H1 (cell line): ENCODE measurements around the gene GRP. TPM values are rescaled to one million over a fixed set of nuclear protein-coding genes. Genes with fewer than 3 reads are reported as not detected.

Source experiments
- CTCF ChIA-PET: fragments of 300-600 bp; sonication (Branson Sonifier 250); formaldehyde crosslinking; loops from one replicate; lab custom pipeline; 2021; ENCODE audit not compliant: partially characterized antibody; lab: Charles Lee
- POLR2A ChIA-PET: fragments of 300-600 bp; sonication (Branson Sonifier 250); formaldehyde crosslinking; loops from one replicate; lab custom pipeline; 2021; ENCODE audit warnings: inconsistent platforms; ENCODE audit not compliant: partially characterized antibody; lab: Charles Lee
- DNase-seq, 2 experiments: peaks; one replicate each; pipeline versions ENCODE4 v3.0.0 to v3.0.0-alpha.2; 2010 to 2022; ENCODE audit warnings: low spot score in 2 of 2, low read depth in 1 of 2, mixed read lengths in 1 of 2
- FAIRE-seq: peaks from 2 replicates; lab custom pipeline; 2011; peaks lifted over from hg19 to GRCh38; lab: Jason Lieb, UNC
- H2AFZ ChIP-seq: 2 replicates; pipeline ENCODE4 v1.8.1; 2012; ENCODE audit warnings: low read length, inconsistent platforms
- H2AK5ac ChIP-seq: 2 replicates; pipeline ENCODE4 v1.6.1; 2013; ENCODE audit warnings: low read depth, low read length
- H2BK120ac ChIP-seq: replicated peaks from 2 replicates; pipeline ENCODE3; 2013; ENCODE audit warnings: low read depth, low read length, inconsistent platforms
- H2BK12ac ChIP-seq: 2 replicates; pipeline ENCODE4 v1.6.1; 2013; ENCODE audit warnings: low read depth, low read length
- H2BK15ac ChIP-seq: 2 replicates; pipeline ENCODE4 v1.6.1; 2013; ENCODE audit warnings: low read length
- H2BK20ac ChIP-seq: 2 replicates; pipeline ENCODE4 v1.6.1; 2013; ENCODE audit warnings: low read length
- H2BK5ac ChIP-seq: 2 replicates; pipeline ENCODE4 v1.6.1; 2013; ENCODE audit warnings: low read depth, low read length
- H3K14ac ChIP-seq: 2 replicates; pipeline ENCODE4 v1.6.1; 2013; ENCODE audit warnings: inconsistent platforms; ENCODE audit not compliant: insufficient read length
- H3K18ac ChIP-seq: 2 replicates; pipeline ENCODE4 v1.6.1; 2013; ENCODE audit warnings: low read length; ENCODE audit errors: extremely low read depth
- H3K23ac ChIP-seq: 2 replicates; pipeline ENCODE4 v1.6.1; 2013; ENCODE audit warnings: inconsistent platforms; ENCODE audit not compliant: insufficient read length
- H3K23me2 ChIP-seq: 2 replicates; pipeline ENCODE4 v1.6.1; 2013; ENCODE audit warnings: low read depth, low read length
- H3K27ac ChIP-seq: 2 replicates; pipeline ENCODE4 v1.6.1; 2011; ENCODE audit warnings: low read depth, low read length, inconsistent platforms
- H3K27me3 ChIP-seq, 4 experiments: replicated peaks in 1 of 4; 1 replicate in 1 of 4; 2 replicates in 3 of 4; pipeline versions ENCODE4 v1.6.1 to v1.8.1; 2011 to 2013; ENCODE audit warnings: low read length in 3 of 4, mild to moderate bottlenecking in 3 of 4, inconsistent platforms in 2 of 4, mixed read lengths in 2 of 4, moderate library complexity in 1 of 4; ENCODE audit not compliant: control insufficient read depth in 3 of 4, insufficient read depth in 3 of 4; ENCODE audit errors: extremely low read depth in 1 of 4
- H3K36me3 ChIP-seq, 4 experiments: 2 replicates each; pipeline versions ENCODE4 v1.6.1 to v1.8.1; 2011 to 2013; ENCODE audit warnings: mild to moderate bottlenecking in 4 of 4, low read length in 3 of 4, moderate library complexity in 2 of 4, control low read depth in 1 of 4, inconsistent platforms in 1 of 4; ENCODE audit not compliant: insufficient read depth in 4 of 4, control insufficient read depth in 2 of 4
- H3K4ac ChIP-seq: replicated peaks from 2 replicates; pipeline ENCODE3; 2013; ENCODE audit warnings: low read length, low read depth, mixed read lengths, inconsistent platforms; ENCODE audit not compliant: insufficient read length
- H3K4me1 ChIP-seq, 4 experiments: replicated peaks in 1 of 4; 1 replicate in 1 of 4; 2 replicates in 3 of 4; pipeline versions ENCODE4 v1.6.1 to v1.8.1; 2011 to 2013; ENCODE audit warnings: low read length in 3 of 4, inconsistent platforms in 2 of 4, mixed read lengths in 1 of 4; ENCODE audit not compliant: insufficient read depth in 4 of 4, control insufficient read depth in 3 of 4
- H3K4me2 ChIP-seq, 2 experiments: 2 replicates each; pipeline versions ENCODE4 v1.6.1 to v1.8.1; 2011 to 2013; ENCODE audit warnings: low read depth in 2 of 2, low read length in 2 of 2, control low read depth in 1 of 2, inconsistent platforms in 1 of 2, mild to moderate bottlenecking in 1 of 2; ENCODE audit not compliant: insufficient read depth in 1 of 2
- H3K4me3 ChIP-seq, 4 experiments: fragments of 200-600, 300-600 bp in 1 of 4; sonication (generic), shearing (Covaris generic), sonication (Bioruptor Twin) in 1 of 4; 2 replicates each; pipeline versions ENCODE4 v1.5.1 to v1.8.1; 2011 to 2016; ENCODE audit warnings: low read length in 4 of 4, low read depth in 3 of 4, control low read depth in 2 of 4, inconsistent platforms in 2 of 4, mild to moderate bottlenecking in 2 of 4, mixed read lengths in 1 of 4, moderate library complexity in 1 of 4; ENCODE audit not compliant: insufficient read depth in 2 of 4; ENCODE audit errors: extremely low read depth in 1 of 4
- H3K56ac ChIP-seq: replicated peaks from 2 replicates; pipeline ENCODE3; 2013; ENCODE audit warnings: low read depth, mild to moderate bottlenecking, mixed read lengths, low read length, inconsistent platforms; ENCODE audit not compliant: insufficient read length
- H3K79me1 ChIP-seq: 2 replicates; pipeline ENCODE4 v1.6.1; 2013; ENCODE audit warnings: low read depth, low read length, control low read depth
- H3K79me2 ChIP-seq, 2 experiments: 2 replicates each; pipeline versions ENCODE4 v1.6.1 to v1.8.1; 2012 to 2013; ENCODE audit warnings: low read length in 2 of 2, mild to moderate bottlenecking in 2 of 2, inconsistent platforms in 1 of 2; ENCODE audit not compliant: insufficient read depth in 2 of 2, control insufficient read depth in 1 of 2
- H3K9ac ChIP-seq, 4 experiments: replicated peaks in 1 of 4; 1 replicate in 1 of 4; 2 replicates in 3 of 4; pipeline versions ENCODE4 v1.6.1 to v1.8.1; 2011 to 2013; ENCODE audit warnings: low read depth in 3 of 4, low read length in 3 of 4, control low read depth in 2 of 4, mild to moderate bottlenecking in 2 of 4, moderate library complexity in 2 of 4, inconsistent platforms in 1 of 4; ENCODE audit errors: extremely low read depth in 1 of 4
- H3K9me3 ChIP-seq, 2 experiments: 2 replicates each; pipeline versions ENCODE4 v1.6.1 to v1.8.1; 2012 to 2013; ENCODE audit warnings: mild to moderate bottlenecking in 2 of 2, moderate library complexity in 2 of 2, control low read depth in 1 of 2, inconsistent platforms in 1 of 2, low read depth in 1 of 2, low read length in 1 of 2, mixed read lengths in 1 of 2; ENCODE audit not compliant: insufficient read depth in 2 of 2
- H4K20me1 ChIP-seq, 2 experiments: replicated peaks in 1 of 2; 2 replicates each; pipeline versions ENCODE3 to v1.8.1; 2011 to 2013; ENCODE audit warnings: inconsistent platforms in 2 of 2, low read length in 2 of 2, mild to moderate bottlenecking in 1 of 2; ENCODE audit not compliant: insufficient read depth in 2 of 2, control insufficient read depth in 1 of 2
- H4K5ac ChIP-seq: 2 replicates; pipeline ENCODE4 v1.6.1; 2013; ENCODE audit warnings: low read length, low read depth, mixed read lengths, inconsistent platforms; ENCODE audit not compliant: insufficient read length
- H4K8ac ChIP-seq: 2 replicates; pipeline ENCODE4 v1.8.0; 2013; ENCODE audit warnings: mild to moderate bottlenecking, moderate library complexity, low read length, inconsistent platforms; ENCODE audit not compliant: insufficient read depth; ENCODE audit errors: extremely low read depth
- H4K91ac ChIP-seq: replicated peaks from 2 replicates; pipeline ENCODE3; 2013; ENCODE audit warnings: low read length, mixed read lengths, inconsistent platforms; ENCODE audit not compliant: insufficient read length
- CHD1 ChIP-seq: IDR thresholded peaks from 2 replicates; pipeline ENCODE4 v1.6.1; 2012; ENCODE audit warnings: low read depth, low read length, improper control_type of control experiment
- EGR1 ChIP-seq: IDR thresholded peaks from 2 replicates; pipeline ENCODE4 v1.6.1; 2011; ENCODE audit warnings: low read depth, low read length, borderline replicate concordance
- WGBS, 2 experiments: shearing (Covaris generic) in 1 of 2; methylation state at CpG; one replicate each; pipeline versions ENCODE4 v1.1.6 to v1.1.7; 2013 to 2015; ENCODE audit warnings: low lambda C conversion rate in 2 of 2, mixed read lengths in 2 of 2, inconsistent platforms in 1 of 2, low coverage in 1 of 2, missing lambda C conversion rate in 1 of 2; ENCODE audit not compliant: insufficient replicate concordance in 2 of 2, insufficient coverage in 1 of 2, insufficient read length in 1 of 2; ENCODE audit errors: extremely low coverage in 1 of 2, missing lambda C conversion rate in 1 of 2; 5-methylcytosine and 5-hydroxymethylcytosine counted together
- polyA plus RNA-seq, 7 experiments: library from polyadenylated mRNA; depleted of rRNA in 3 of 7; stranded (reverse) in 5 of 7; unstranded in 2 of 7; fragments of >200 nt in 5 of 7; fragments of 200-250 nt in 2 of 7; gene quantifications; 1 replicate in 5 of 7; 2 replicates in 1 of 7; 4 replicates in 1 of 7; pipeline versions ENCODE4 v1.2.1 to v1.2.3, GENCODE V29; 2011 to 2013; ENCODE audit warnings: missing spikeins in 2 of 7, mixed read lengths in 2 of 7
- total RNA-seq: library from RNA; stranded (reverse); fragmentation: NEBNext Ultra II Directional; extraction: Animal tissue kit (Norgen Biotek cat#: 25700); gene quantifications from 2 replicates; pipeline ENCODE4 v1.2.1, GENCODE V29; 2021
- TF ChIP-seq, protein P1 (sequence below): IDR thresholded peaks from 2 replicates; pipeline ENCODE4 v1.6.1; 2012; ENCODE audit warnings: inconsistent platforms

The GRP gene
- total and polyA plus RNA-seq, 2 of the 8 experiments (the other 6 are each of a cell fraction or from before 2014, with no cell fraction given): not detected

GRCh38 chr18:59269563-59270119, 49.7 kb downstream of the GRP start:
- Histone ChIP-seq H3K4ac (no peak overlapping the region), H3K27me3 (peaks cover 88 to 98% (median 93%) of the 10 kb centered on the region in 4 experiments), H2AFZ (no peak overlapping the region), H2BK120ac (no peak overlapping the region), H3K9ac (no peak overlapping the region), H3K4me1 (peaks cover 0 to 40% (median 22%) of the 10 kb centered on the region in 4 experiments; a peak in 6 of 7 replicates), H3K23ac (no peak overlapping the region), H4K5ac (no peak overlapping the region), H3K23me2 (peaks cover 22% of the 10 kb centered on the region; the same call in 1 of the 2 replicates), H3K56ac (no peak overlapping the region), H2BK5ac (no peak overlapping the region), H3K27ac (no peak overlapping the region), H3K36me3 (no peaks in the 10 kb centered on the region; a peak in 1 of 8 replicates), H3K9me3 (no peaks in the 10 kb centered on the region), H3K4me3 (peak overlapping the region; percentile 51 to 67 (median 61)), H3K18ac (no peak overlapping the region; the same call in 1 of the 2 replicates), H3K4me2 (peak overlapping the region; percentile 82 to 83), H4K91ac (no peak overlapping the region), H2BK20ac (no peak overlapping the region), H2BK15ac (no peak overlapping the region), H4K8ac (no peak overlapping the region), H4K20me1 (peaks cover 15 to 20% of the 10 kb centered on the region in 2 experiments), H3K14ac (no peak overlapping the region), H3K79me1 (no peaks in the 10 kb centered on the region), H3K79me2 (no peaks in the 10 kb centered on the region), H2AK5ac (no peak overlapping the region), H2BK12ac (no peak overlapping the region)
- TF ChIP-seq EGR1 (peak; percentile 19; the same call in 1 of the 2 replicates), CHD1 (no peak)
- TF ChIP-seq, protein P1, sequence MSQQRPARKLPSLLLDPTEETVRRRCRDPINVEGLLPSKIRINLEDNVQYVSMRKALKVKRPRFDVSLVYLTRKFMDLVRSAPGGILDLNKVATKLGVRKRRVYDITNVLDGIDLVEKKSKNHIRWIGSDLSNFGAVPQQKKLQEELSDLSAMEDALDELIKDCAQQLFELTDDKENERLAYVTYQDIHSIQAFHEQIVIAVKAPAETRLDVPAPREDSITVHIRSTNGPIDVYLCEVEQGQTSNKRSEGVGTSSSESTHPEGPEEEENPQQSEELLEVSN: peak; percentile 11; the same call in 1 of the 2 replicates
- ChIA-PET CTCF (interaction anchor here (0.7 to 15.5 kb wide), 17 partner anchors 8 to 199 kb away, joined by 3 to 129 read pairs (median 6); partner anchors contain the start of genes CPLX4 and GRP), POLR2A (interaction anchor here (0.5 to 1.6 kb wide), 3 partner anchors 16 to 1835 kb away, joined by 3 read pairs; partner anchors contain the start of gene GRP)
- 6% methylated on average over 16 of the region's 17 CpGs; no CpG with 5 or more reads in 1 of the 2 experiments for WGBS, 2 experiments
- DNase-seq (no peak), FAIRE-seq (no peak)
